Gastrocnemius medialis (tissue), 4 donors: ENCODE measurements around the gene HSPA13. TPM values are rescaled to one million over a fixed set of nuclear protein-coding genes. Genes with fewer than 3 reads are reported as not detected.

Experiments
- ATAC-seq, 2 donors: fragments of 150-250 bp; one replicate each; pipeline ENCODE4 v1.9.1; 2016
- DNase-seq, 2 donors: peaks; one replicate each; pipeline ENCODE4 v3.0.0-alpha.2; 2019
- H3K27ac ChIP-seq, 4 donors: fragments of 200-600 bp; sonication (generic); 1 replicate in 1 of 4; 2 replicates in 3 of 4; pipeline ENCODE4 v1.5.1; 2016 to 2018; ENCODE audit warnings: mild to moderate bottlenecking in 2 of 4, moderate library complexity in 1 of 4
- H3K27me3 ChIP-seq, 3 donors: fragments of 200-600 bp; sonication (generic) in 2 of 3; 1 replicate in 1 of 3; 2 replicates in 2 of 3; pipeline versions ENCODE4 v1.5.1 to v1.6.0; 2016 to 2019; ENCODE audit warnings: mild to moderate bottlenecking in 1 of 3, moderate library complexity in 1 of 3
- H3K36me3 ChIP-seq, 2 donors: fragments of 200-600 bp; sonication (generic) in 1 of 2; one replicate each; pipeline ENCODE4 v1.5.1; 2017 to 2018
- H3K4me1 ChIP-seq, 2 donors: fragments of 200-600 bp; sonication (generic) in 1 of 2; one replicate each; pipeline ENCODE4 v1.5.1; 2016 to 2017; ENCODE audit warnings: mild to moderate bottlenecking in 2 of 2
- H3K4me3 ChIP-seq, 4 donors: fragments of 200-600 bp; sonication (generic) in 3 of 4; 1 replicate in 1 of 4; 2 replicates in 3 of 4; pipeline ENCODE4 v1.5.1; 2016 to 2019; ENCODE audit warnings: mild to moderate bottlenecking in 2 of 4
- H3K9me3 ChIP-seq, 3 donors: fragments of 200-600 bp; sonication (generic) in 2 of 3; 1 replicate in 1 of 3; 2 replicates in 2 of 3; pipeline ENCODE4 v1.5.1; 2016 to 2019
- POLR2A ChIP-seq, 2 donors: fragments of 450-650 bp; IDR thresholded peaks; one replicate each; pipeline ENCODE4 v1.6.1; 2017; ENCODE audit warnings: antibody characterized with exemption in 2 of 2, mild to moderate bottlenecking in 2 of 2, moderate library complexity in 2 of 2
- in situ Hi-C, 4 donors: fragments of 200-750 bp; cut with MboI; loops; one replicate each; pipeline versions ENCODE4 v1.15.0 to v1.8.0; 2017; ENCODE audit warnings: low sequenced_read_pairs in 4 of 4
- intact Hi-C: fragments of 100-400 bp; cut with DNase I; formaldehyde crosslinking; loops from one replicate; pipeline ENCODE4 v1.15.1; 2023; ENCODE audit warnings: low total_unique reads
- total RNA-seq, 4 donors: library from RNA; depleted of rRNA; stranded (reverse); fragments of >200 nt; gene quantifications; one replicate each; pipeline versions ENCODE4 v1.1.0 to v1.2.3, GENCODE V29; 2016
- TF ChIP-seq, protein P1 (sequence below), 5 experiments: fragments of 450-650 bp in 3 of 5; fragments of 200-600 bp in 2 of 5; sonication (generic) in 2 of 5; IDR thresholded peaks in 4 of 5; conservative IDR thresholded peaks in 1 of 5; 1 replicate in 4 of 5; 2 replicates in 1 of 5; pipeline ENCODE4 v1.5.1; 2016 to 2019; ENCODE audit warnings: antibody characterized with exemption in 5 of 5, mild to moderate bottlenecking in 3 of 5, moderate library complexity in 3 of 5

Gene HSPA13
- total RNA-seq, 4 donors from 2014 or later: 4.8 to 8.3 (median 7.4) TPM

- intact Hi-C loops: no loop called here
- no peak overlapping the region for H3K4me3 ChIP-seq
These were observed 22.3 kb upstream of the HSPA13 start for GRCh38 chr21:14405225-14405624.

GRCh38 chr21:14403681-14404318 lies 20.9 kb upstream of the HSPA13 start:
- ATAC-seq: no peak
- no peak for DNase-seq
- Histone ChIP-seq H3K27me3 (no peaks in the 10 kb centered on the region), H3K4me3 (no peak overlapping the region), H3K9me3 (no peaks in the 10 kb centered on the region), H3K36me3 (no peaks in the 10 kb centered on the region), H3K4me1 (no peaks in the 10 kb centered on the region), H3K27ac (no peak overlapping the region)
- TF ChIP-seq, protein P1, sequence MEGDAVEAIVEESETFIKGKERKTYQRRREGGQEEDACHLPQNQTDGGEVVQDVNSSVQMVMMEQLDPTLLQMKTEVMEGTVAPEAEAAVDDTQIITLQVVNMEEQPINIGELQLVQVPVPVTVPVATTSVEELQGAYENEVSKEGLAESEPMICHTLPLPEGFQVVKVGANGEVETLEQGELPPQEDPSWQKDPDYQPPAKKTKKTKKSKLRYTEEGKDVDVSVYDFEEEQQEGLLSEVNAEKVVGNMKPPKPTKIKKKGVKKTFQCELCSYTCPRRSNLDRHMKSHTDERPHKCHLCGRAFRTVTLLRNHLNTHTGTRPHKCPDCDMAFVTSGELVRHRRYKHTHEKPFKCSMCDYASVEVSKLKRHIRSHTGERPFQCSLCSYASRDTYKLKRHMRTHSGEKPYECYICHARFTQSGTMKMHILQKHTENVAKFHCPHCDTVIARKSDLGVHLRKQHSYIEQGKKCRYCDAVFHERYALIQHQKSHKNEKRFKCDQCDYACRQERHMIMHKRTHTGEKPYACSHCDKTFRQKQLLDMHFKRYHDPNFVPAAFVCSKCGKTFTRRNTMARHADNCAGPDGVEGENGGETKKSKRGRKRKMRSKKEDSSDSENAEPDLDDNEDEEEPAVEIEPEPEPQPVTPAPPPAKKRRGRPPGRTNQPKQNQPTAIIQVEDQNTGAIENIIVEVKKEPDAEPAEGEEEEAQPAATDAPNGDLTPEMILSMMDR (IDR thresholded peaks at IDR 0.05 in 4 of 5, conservative IDR thresholded peaks at IDR 0.05 in 1 of 5): peak in 3 of 5 experiments; percentile 13 to 38 (median 31)
- no peak for TF ChIP-seq POLR2A (IDR thresholded peaks at IDR 0.05)
- in situ Hi-C loops (loop anchor here in 3 of 4 donors (10.0 to 25.0 kb wide), 2 partner anchors 1184 to 1191 kb away; no protein-coding TSS in a partner anchor), intact Hi-C loops (loop anchor here (5.0 kb wide), 1 partner anchor 1189 kb away; no protein-coding TSS in a partner anchor)

More at GRCh38 chr21:14405225-14405624, 22.3 kb upstream of the HSPA13 start:
- in situ Hi-C loops: loop anchor here in 3 of 4 donors (10.0 to 25.0 kb wide), 2 partner anchors 1182 to 1190 kb away; no protein-coding TSS in a partner anchor
- TF ChIP-seq POLR2A (IDR thresholded peaks at IDR 0.05): no peak
- TF ChIP-seq, protein P1 (IDR thresholded peaks at IDR 0.05 in 4 of 5, conservative IDR thresholded peaks at IDR 0.05 in 1 of 5): no peak
- no peaks in the 10 kb centered on the region for H3K4me1 ChIP-seq
- H3K9me3 ChIP-seq: no peaks in the 10 kb centered on the region
- H3K27ac ChIP-seq: no peak overlapping the region
- no peaks in the 10 kb centered on the region for H3K27me3 ChIP-seq
- no peaks in the 10 kb centered on the region for H3K36me3 ChIP-seq
- ATAC-seq: no peak
- DNase-seq: no peak

- ATAC-seq (no peak), DNase-seq (no peak)
- Histone ChIP-seq H3K27ac (no peak overlapping the region), H3K4me3 (no peak overlapping the region), H3K36me3 (no peaks in the 10 kb centered on the region), H3K27me3 (no peaks in the 10 kb centered on the region), H3K4me1 (no peaks in the 10 kb centered on the region), H3K9me3 (no peaks in the 10 kb centered on the region)
- intact Hi-C loops (loop anchor here (5.0 kb wide), 1 partner anchor 1191 kb away; no protein-coding TSS in a partner anchor), in situ Hi-C loops (loop anchor here in 3 of 4 donors (10.0 to 25.0 kb wide), 2 partner anchors 1186 to 1194 kb away; no protein-coding TSS in a partner anchor)
- TF ChIP-seq POLR2A (IDR thresholded peaks at IDR 0.05): no peak
- TF ChIP-seq, protein P1 (IDR thresholded peaks at IDR 0.05 in 4 of 5, conservative IDR thresholded peaks at IDR 0.05 in 1 of 5): no peak
These were observed 18.3 kb upstream of the HSPA13 start for GRCh38 chr21:14401217-14401616.

DNA sequence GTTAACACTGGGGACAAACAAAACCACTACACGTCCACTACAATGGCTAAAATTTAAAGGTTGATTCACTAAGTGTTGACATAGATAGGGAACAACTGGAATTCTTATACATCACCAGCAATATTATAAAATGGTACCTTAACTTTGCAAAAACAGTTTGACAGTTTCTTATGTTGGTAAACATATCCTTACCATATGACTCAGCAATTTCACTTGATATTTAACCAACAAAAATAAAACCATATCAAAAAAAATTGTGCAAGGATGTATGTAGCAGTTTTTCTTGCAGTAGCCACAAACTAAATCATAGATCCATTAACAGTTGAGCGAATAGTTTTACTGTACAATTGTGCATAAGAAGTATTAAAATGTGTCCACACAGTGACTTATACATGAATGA lies 5.3 kb upstream of the HSPA13 start:
- Histone ChIP-seq H3K27me3 (no peaks in the 10 kb centered on the region), H3K4me3 (no peak overlapping the region), H3K9me3 (no peaks in the 10 kb centered on the region), H3K36me3 (no peaks in the 10 kb centered on the region), H3K4me1 (peaks cover 0 to 4% of the 10 kb centered on the region in 2 donors), H3K27ac (no peak overlapping the region)
- ATAC-seq: no peak
- DNase-seq: no peak
- intact Hi-C loops: loop anchor here (10.0 kb wide), 2 partner anchors 677 to 1097 kb away; partner anchors contain the start of gene NRIP1
- in situ Hi-C loops: loop anchor here in 1 of 4 donors (25.0 kb wide), 1 partner anchor 674 kb away; the partner anchor contains the start of gene NRIP1
- TF ChIP-seq, protein P1 (IDR thresholded peaks at IDR 0.05 in 4 of 5, conservative IDR thresholded peaks at IDR 0.05 in 1 of 5): no peak
- TF ChIP-seq POLR2A (IDR thresholded peaks at IDR 0.05): no peak
